NCI-H526 treated with DMSO at 0.1 percent for 48 hours (cell line): ENCODE data around the gene DDX41.

Experiments used
- DNase-seq: peaks from one replicate; lab custom pipeline; 2025; lab: John Stamatoyannopoulos, UW

Gene DDX41

GRCh38 chr5:177513500-177513899, 3.3 kb downstream of the DDX41 start:
- DNase-seq: no peak

GRCh38 chr5:177512736-177513380, 3.9 kb downstream of the DDX41 start:
- DNase-seq: no peak

- DNase-seq: no peak
These were observed 4.7 kb downstream of the DDX41 start for GRCh38 chr5:177511796-177512675.

- DNase-seq: no peak
These were observed 5.6 kb downstream of the DDX41 start for GRCh38 chr5:177511181-177511580.

GRCh38 chr5:177510567-177511053, 6.2 kb downstream of the DDX41 start:
- no peak for DNase-seq

- no peak for DNase-seq
These were observed 6.7 kb downstream of the DDX41 start for GRCh38 chr5:177509991-177510566.

GRCh38 chr5:177509381-177509951, 7.3 kb downstream of the DDX41 start, which contains the start of gene DOK3:
Gene DOK3, minus strand, starts transcription at chr5:177509826. Its CDS starts 286 bp downstream, at chr5:177509540.
- no peak for DNase-seq

GRCh38 chr5:177508837-177509236, 7.9 kb downstream of the DDX41 start:
- peak; percentile 12 for DNase-seq

GRCh38 chr5:177508221-177508611, 8.5 kb downstream of the DDX41 start:
- no peak for DNase-seq

GRCh38 chr5:177507596-177508220, 9.1 kb downstream of the DDX41 start:
- no peak for DNase-seq

- no peak for DNase-seq
These were observed 9.6 kb downstream of the DDX41 start for GRCh38 chr5:177507165-177507564.

- DNase-seq: no peak
These were observed 11.7 kb downstream of the DDX41 start for GRCh38 chr5:177505075-177505474.

- DNase-seq: no peak
These were observed 12.4 kb downstream of the DDX41 start for GRCh38 chr5:177504086-177505056.

- no peak for DNase-seq
These were observed 13.2 kb downstream of the DDX41 start for GRCh38 chr5:177503351-177504085.

- DNase-seq: no peak
These were observed 13.9 kb downstream of the DDX41 start for GRCh38 chr5:177502886-177503285.

GRCh38 chr5:177501874-177502678, 14.7 kb downstream of the DDX41 start:
- no peak for DNase-seq

- peak; percentile 46 for DNase-seq
These were observed 15.9 kb downstream of the DDX41 start for GRCh38 chr5:177500685-177501522.

GRCh38 chr5:177499842-177500241, 16.9 kb downstream of the DDX41 start:
- no peak for DNase-seq
